HG03097 (cell line): ENCODE measurements around the gene STAC.
"Not testable (repeated sequence)": the region's sequence is repeated elsewhere in the genome, so short reads cannot be mapped to it uniquely, and the experiment has no call there.

ENCODE experiments used
- ATAC-seq: cut with Tn5 transposase; IDR thresholded peaks from one replicate; pipeline ENCODE4 v1.9.1; 2021; ENCODE audit not compliant: unreplicated experiment, low FRiP score

STAC gene

DNA sequence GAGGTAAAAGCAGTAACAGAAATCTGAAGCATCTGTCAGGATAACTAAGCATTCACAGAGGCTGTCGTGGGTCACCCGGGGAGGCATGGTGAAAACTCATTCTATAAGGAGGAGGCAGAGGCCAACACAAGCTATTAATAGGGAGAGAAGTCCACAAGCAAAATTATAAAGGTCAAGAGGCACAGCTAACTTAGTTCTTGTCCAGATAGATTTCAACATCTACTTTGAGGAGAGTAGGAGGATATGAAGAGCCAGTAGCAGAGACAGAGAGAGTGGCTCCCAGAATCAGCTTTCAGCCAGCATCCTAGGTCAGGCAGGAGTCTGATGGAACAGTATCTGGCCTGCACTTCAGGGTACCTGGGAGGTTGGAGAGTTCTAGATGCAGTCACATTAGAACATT is 95.3 kb downstream of the STAC start:
- ATAC-seq = no peak

- ATAC-seq = no peak
Measured at GRCh38 chr3:36476286-36476942, 96.1 kb downstream of the STAC start.

DNA sequence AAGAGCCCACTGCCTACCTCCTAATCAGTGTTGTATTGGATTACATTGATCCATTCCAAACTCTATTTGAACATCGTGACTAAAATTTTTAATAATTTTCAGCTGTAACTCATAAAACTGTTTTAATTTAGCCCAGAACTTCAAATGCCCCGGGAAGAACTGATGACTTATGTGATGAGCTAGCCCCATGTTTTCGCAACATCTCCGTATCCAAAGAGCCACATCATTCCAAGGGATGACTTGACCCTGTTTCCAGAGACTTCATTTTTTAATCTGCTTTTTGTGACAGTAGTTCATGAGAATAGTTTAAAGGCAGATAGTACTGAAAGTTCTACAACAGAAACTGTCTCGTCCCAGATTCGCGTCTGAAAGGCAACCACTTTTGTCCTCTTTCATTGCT is 97.4 kb downstream of the STAC start:
- ATAC-seq = no peak

GRCh38 chr3:36480911-36481648 is 100.8 kb downstream of the STAC start:
- no peak for ATAC-seq

DNA sequence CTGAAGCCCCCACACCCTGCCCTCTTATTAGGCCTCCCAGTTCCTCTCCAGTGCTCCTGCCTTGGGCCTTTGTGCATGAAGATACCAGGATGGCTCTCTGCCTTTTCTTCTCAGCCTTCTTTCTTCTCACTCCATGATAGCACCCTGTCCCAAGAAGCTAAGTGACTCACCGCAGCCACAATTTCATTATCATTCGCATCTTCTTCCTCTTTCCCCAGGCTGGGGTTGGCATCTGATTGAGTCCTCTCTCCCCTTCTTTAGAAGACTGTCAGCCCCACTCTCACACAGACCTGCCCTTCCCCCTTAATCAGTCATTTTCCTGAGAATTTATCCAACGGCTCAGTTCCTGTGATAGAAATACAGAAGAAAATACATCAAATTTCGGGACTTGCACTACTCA is 102.0 kb downstream of the STAC start:
- ATAC-seq = no peak

DNA sequence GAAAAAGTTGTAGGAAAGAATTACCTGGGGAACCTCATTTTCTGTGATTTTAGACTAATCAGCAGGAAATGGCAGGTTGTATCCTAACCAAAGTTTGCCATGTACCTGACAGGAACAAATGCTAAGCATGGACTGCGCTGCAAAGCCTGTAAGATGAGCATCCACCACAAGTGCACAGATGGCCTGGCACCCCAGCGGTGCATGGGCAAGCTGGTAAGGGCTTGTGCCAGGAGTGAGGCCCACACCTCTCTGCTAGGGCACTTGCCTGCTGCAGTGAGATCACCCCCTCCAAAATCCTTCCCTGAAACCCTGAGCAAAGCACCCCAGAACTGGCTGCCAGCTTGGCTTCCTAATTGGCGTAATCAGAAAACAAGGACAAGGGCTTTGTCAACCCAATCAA is 102.6 kb downstream of the STAC start:
- ATAC-seq = no peak

DNA sequence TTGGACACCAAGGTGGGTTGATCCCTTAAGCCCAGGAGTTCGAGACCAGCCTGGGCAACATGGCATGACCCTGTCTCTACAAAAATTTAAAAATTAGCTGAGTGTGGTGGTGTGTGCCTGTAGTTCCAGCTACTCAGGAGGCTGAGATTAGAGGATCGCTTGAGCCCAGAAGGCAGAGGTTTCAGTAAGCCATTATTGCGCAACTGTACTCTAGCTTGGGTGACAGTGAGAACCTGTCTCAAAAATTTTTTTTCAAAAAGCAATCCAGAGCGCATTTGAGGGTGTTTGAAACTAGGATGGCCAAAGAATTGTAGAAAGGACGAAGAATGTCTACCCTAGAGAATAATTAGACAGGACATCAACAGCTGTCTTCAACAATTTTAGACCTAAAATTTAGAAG is 103.4 kb downstream of the STAC start:
- no peak for ATAC-seq

DNA sequence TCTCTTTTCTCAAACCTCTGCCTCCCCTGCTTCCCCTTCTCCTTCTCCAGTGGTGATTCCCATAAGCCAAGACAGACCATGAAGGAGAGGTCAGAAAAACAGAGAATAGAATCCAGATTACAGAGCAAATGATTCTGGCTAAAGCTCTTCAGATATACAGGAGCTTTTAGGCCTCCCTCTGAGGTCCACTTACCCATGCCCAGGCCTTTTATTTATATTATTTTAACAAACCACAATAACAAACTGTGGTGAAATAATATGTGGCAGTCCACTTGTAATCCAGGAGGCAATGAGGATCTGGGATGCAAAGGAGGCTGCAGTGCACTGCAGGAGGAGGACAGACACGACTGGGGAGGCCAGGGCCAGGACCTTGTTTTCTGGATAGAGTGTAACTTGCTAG is 104.1 kb downstream of the STAC start:
- ATAC-seq = no peak

- no peak for ATAC-seq
Measured at GRCh38 chr3:36486009-36486795, 105.9 kb downstream of the STAC start.

GRCh38 chr3:36487616-36488015 is 107.3 kb downstream of the STAC start:
- ATAC-seq = no peak

GRCh38 chr3:36488077-36488789 is 107.9 kb downstream of the STAC start:
- no peak for ATAC-seq

GRCh38 chr3:36489101-36489500 is 108.8 kb downstream of the STAC start:
- ATAC-seq = no peak

- no peak for ATAC-seq
Measured at GRCh38 chr3:36489679-36490425, 109.5 kb downstream of the STAC start.

GRCh38 chr3:36493051-36493450 is 112.7 kb downstream of the STAC start:
- no peak for ATAC-seq

DNA sequence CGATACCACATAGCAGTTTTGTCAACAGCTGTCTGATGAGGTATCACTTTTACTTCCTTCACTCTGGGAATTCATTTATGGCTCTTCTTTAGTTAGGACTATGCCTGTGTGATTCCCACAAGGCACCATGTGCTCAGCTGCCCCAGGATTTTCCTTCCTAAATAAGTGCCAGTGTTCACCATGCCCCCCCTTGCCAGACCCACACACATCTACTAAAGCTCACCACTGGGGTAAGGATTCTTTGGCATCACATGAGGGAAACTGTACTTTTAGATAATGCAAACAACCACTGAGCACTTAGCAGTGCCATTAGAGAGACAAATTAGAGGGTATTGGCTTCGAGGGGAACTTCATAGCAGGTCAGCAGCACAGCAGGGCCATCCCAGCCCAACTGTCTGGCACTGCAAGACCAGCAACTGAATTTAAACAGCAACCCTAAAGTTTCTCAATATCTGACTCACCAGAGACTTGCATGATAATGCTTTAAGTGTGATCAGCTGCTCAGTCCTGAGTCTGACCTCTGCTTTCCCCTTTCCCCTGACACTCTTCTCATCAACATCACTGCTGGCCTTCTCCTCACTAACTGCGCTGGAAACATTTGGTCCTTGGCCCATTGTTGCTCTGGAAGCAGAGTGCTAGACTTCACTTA is 114.3 kb downstream of the STAC start:
- no peak for ATAC-seq

DNA sequence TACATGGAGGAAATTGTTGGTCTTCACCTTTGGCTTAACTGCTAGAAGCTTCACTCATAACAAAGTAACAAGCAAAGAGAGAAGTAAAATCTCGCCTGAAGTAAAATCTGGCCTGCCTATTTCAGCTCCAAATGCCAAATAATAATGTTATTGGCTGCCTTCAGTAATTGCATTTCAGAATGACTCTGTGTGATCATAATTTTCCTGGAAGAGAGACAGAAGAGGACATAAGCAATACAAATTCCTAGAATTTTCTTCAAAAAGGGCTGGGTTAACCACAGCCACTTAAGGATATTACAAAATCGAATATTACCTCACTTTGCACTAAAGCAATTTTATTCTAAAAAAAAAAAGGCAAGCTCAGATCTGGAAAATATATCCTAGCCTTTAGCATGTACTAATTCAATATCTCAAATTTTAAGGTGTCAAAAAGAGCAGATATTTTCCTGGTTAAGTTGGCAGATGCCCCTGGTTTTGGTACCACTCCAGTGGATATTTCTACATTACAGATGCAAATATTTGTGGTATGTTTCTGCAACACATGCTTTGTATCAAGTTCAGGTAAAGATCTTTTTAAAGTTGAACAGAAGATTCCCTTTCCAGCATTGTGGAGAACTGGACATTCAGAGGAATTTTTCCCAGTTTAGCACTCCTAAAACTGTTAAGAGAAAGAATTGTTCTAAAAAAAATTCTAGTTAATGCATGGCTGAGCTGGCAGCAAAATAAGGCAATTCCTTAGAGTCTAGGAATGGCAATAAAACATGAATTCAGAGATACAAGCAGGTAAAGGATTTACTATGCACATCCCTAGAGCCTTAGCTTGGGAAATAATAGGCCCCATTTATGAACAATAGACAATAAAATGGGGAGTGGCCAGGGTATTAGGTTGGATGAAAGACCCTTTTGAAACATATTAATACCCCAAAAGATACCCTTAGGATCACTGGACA is 116.7 kb downstream of the STAC start:
- ATAC-seq = no peak

DNA sequence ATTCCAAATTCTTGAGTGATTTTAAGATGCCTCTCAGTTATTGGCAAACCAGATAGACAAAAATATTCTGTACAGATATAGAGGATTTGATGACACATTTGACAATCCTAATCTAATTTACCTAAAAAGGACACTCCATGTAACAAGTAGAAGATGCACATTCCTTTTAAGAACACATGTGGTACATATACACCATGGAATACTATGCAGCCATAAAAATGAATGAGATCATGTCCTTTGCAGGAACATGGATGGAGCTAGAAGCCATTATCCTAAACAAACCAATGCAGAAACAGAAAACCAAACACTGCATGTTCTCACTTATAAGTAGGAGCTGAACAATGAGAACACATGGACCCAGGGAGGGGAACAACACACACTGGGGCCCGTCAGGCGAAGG is 119.7 kb downstream of the STAC start:
- ATAC-seq = not testable (repeated sequence)

- no peak for ATAC-seq
Measured at GRCh38 chr3:36501616-36502015, 121.3 kb downstream of the STAC start.

- ATAC-seq = no peak
Measured at GRCh38 chr3:36505393-36505792, 125.1 kb downstream of the STAC start.
